K562 (cell line): ENCODE data around the gene PTPN11. TPM values are rescaled to one million over a fixed set of nuclear protein-coding genes. Genes with fewer than 3 reads are reported as not detected.

Experiments used
- BDP1 ChIP-seq: IDR thresholded peaks from 3 replicates; pipeline ENCODE4 v1.6.1; 2011; ENCODE audit not compliant: insufficient read length, insufficient read depth
- CREBBP ChIP-seq: IDR thresholded peaks from one replicate; pipeline ENCODE4 v1.6.1; 2012; ENCODE audit warnings: low read depth, mild to moderate bottlenecking, control low read depth, inconsistent platforms, low read length
- HNRNPL ChIP-seq: fragments of 200-400 bp; formaldehyde crosslinking; IDR thresholded peaks from 2 replicates; pipeline ENCODE4 v1.6.1; 2017; ENCODE audit warnings: low read depth, mild to moderate bottlenecking, low read length
- NONO ChIP-seq, 2 experiments: fragments of 200-400 bp in 1 of 2; fragments of 450-650 bp in 1 of 2; formaldehyde crosslinking in 1 of 2; IDR thresholded peaks; 2 replicates each; pipeline ENCODE4 v1.6.1; 2017; ENCODE audit warnings: low read depth in 2 of 2, mild to moderate bottlenecking in 2 of 2, moderate library complexity in 2 of 2, low read length in 1 of 2
- POLR2G ChIP-seq: fragments of 200-400 bp; formaldehyde crosslinking; IDR thresholded peaks from 2 replicates; pipeline ENCODE4 v1.6.1; 2017; ENCODE audit warnings: low read depth, mild to moderate bottlenecking, antibody characterized with exemption, low read length, moderate library complexity
- RBM39 ChIP-seq: fragments of 200-400 bp; formaldehyde crosslinking; optimal IDR thresholded peaks from 2 replicates; pipeline ENCODE3; 2018; ENCODE audit warnings: low read depth, low read length
- RCOR1 ChIP-seq, 2 experiments: IDR thresholded peaks; 2 replicates each; pipeline ENCODE4 v1.6.1; 2012; ENCODE audit warnings: low read depth in 2 of 2, low read length in 2 of 2, borderline replicate concordance in 1 of 2, improper control_type of control experiment in 1 of 2
- TBL1XR1 ChIP-seq, 2 experiments: IDR thresholded peaks; 2 replicates each; pipeline ENCODE4 v1.6.1; 2012; ENCODE audit warnings: improper control_type of control experiment in 2 of 2, low read length in 2 of 2, mild to moderate bottlenecking in 1 of 2
- XRCC5 ChIP-seq: fragments of 200-400 bp; formaldehyde crosslinking; IDR thresholded peaks from 2 replicates; pipeline ENCODE4 v1.6.1; 2017; ENCODE audit warnings: low read depth, mild to moderate bottlenecking, low read length
- ZNF12 ChIP-seq: sonication (generic); formaldehyde crosslinking; IDR thresholded peaks from 2 replicates; pipeline ENCODE4 v1.4.0; 2020; ENCODE audit warnings: mild to moderate bottlenecking, missing genetic modification reagents
- polyA plus RNA-seq, 8 experiments: library from polyadenylated mRNA; depleted of rRNA in 4 of 8; stranded (reverse) in 5 of 8; unstranded in 3 of 8; fragments of >200 nt; fragmentation: Nextera tagmentation in 2 of 8; fragmentation: Illumina TruSeq in 1 of 8; extraction: Ambion mirVana in 2 of 8; extraction: Trizol in 1 of 8; gene quantifications; 2 replicates each; pipeline versions ENCODE4 v1.2.1 to v1.2.3, GENCODE V29; 2011 to 2014; ENCODE audit warnings: inconsistent platforms in 1 of 8, missing spikeins in 1 of 8
- total RNA-seq, 7 experiments: library from RNA; depleted of rRNA in 6 of 7; stranded (reverse); fragments of >200 nt in 6 of 7; fragmentation: Illumina TruSeq in 2 of 7; extraction: Trizol in 2 of 7; gene quantifications; 2 replicates each; pipeline versions ENCODE4 v1.2.1 to v1.2.3, GENCODE V29; 2011 to 2021; ENCODE audit warnings: low replicate concordance in 1 of 7
- TF ChIP-seq, protein P1 (sequence below): fragments of 250-450 bp; sonication (Bioruptor Pico); IDR thresholded peaks from 2 replicates; pipeline ENCODE4 v1.4.0; 2020; ENCODE audit warnings: mild to moderate bottlenecking, moderate library complexity, borderline replicate concordance
- TF ChIP-seq, protein P2 (sequence below): fragments of 250-450 bp; sonication (Bioruptor Pico); IDR thresholded peaks from 2 replicates; pipeline ENCODE4 v1.8.0; 2022; ENCODE audit warnings: inconsistent platforms
- TF ChIP-seq, protein P3 (sequence below): sonication (generic); formaldehyde crosslinking; IDR thresholded peaks from 2 replicates; pipeline ENCODE4 v1.8.0; 2022; ENCODE audit warnings: mild to moderate bottlenecking, low read depth, missing genetic modification reagents
- TF ChIP-seq, protein P4 (sequence below): fragments of 200-800 bp; sonication (Bioruptor generic); IDR thresholded peaks from 2 replicates; pipeline ENCODE4 v1.6.1; 2017; ENCODE audit warnings: missing genetic modification characterization, missing compliant biosample characterization

Gene PTPN11
- total and polyA plus RNA-seq, 9 of the 15 experiments (the other 6 are each of a cell fraction or from before 2014, with no cell fraction given) = 22.5 to 126 (median 79.7) TPM

DNA sequence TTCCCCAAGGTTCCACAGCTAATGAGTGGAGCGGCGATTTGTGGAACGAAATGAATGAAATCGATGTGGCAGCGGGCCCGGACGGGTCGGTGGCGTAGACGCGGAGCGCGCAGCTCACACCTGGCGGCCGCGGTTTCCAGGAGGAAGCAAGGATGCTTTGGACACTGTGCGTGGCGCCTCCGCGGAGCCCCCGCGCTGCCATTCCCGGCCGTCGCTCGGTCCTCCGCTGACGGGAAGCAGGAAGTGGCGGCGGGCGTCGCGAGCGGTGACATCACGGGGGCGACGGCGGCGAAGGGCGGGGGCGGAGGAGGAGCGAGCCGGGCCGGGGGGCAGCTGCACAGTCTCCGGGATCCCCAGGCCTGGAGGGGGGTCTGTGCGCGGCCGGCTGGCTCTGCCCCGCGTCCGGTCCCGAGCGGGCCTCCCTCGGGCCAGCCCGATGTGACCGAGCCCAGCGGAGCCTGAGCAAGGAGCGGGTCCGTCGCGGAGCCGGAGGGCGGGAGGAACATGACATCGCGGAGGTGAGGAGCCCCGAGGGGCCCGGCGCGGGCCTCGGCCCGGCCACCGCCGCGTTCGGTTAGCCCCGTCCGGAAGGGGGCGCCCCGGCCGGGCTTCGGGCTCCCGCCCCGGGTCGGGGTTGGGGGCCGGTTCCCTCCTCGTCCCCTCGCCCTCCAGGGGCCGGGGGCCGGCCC is at the start of gene PTPN11 (continued):
- TF ChIP-seq, protein P1, sequence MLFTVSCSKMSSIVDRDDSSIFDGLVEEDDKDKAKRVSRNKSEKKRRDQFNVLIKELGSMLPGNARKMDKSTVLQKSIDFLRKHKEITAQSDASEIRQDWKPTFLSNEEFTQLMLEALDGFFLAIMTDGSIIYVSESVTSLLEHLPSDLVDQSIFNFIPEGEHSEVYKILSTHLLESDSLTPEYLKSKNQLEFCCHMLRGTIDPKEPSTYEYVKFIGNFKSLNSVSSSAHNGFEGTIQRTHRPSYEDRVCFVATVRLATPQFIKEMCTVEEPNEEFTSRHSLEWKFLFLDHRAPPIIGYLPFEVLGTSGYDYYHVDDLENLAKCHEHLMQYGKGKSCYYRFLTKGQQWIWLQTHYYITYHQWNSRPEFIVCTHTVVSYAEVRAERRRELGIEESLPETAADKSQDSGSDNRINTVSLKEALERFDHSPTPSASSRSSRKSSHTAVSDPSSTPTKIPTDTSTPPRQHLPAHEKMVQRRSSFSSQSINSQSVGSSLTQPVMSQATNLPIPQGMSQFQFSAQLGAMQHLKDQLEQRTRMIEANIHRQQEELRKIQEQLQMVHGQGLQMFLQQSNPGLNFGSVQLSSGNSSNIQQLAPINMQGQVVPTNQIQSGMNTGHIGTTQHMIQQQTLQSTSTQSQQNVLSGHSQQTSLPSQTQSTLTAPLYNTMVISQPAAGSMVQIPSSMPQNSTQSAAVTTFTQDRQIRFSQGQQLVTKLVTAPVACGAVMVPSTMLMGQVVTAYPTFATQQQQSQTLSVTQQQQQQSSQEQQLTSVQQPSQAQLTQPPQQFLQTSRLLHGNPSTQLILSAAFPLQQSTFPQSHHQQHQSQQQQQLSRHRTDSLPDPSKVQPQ (CRISPR knock-in tag) = no peak
- TF ChIP-seq NONO (IDR thresholded peaks at IDR 0.05; ENCODE audit: low read depth in 2 of 2, low read length in 1 of 2) = peak; percentile 74 to 78; a peak in 3 of 4 replicates
- TF ChIP-seq TBL1XR1 (IDR thresholded peaks at IDR 0.05; ENCODE audit: low read length in 2 of 2) = peak in 1 of 2 experiments; percentile 80; a peak in 2 of 4 replicates
- TF ChIP-seq ZNF12 (CRISPR knock-in tag) = no peak; the same call in 1 of the 2 replicates
- no peak for TF ChIP-seq BDP1
- TF ChIP-seq, protein P2, sequence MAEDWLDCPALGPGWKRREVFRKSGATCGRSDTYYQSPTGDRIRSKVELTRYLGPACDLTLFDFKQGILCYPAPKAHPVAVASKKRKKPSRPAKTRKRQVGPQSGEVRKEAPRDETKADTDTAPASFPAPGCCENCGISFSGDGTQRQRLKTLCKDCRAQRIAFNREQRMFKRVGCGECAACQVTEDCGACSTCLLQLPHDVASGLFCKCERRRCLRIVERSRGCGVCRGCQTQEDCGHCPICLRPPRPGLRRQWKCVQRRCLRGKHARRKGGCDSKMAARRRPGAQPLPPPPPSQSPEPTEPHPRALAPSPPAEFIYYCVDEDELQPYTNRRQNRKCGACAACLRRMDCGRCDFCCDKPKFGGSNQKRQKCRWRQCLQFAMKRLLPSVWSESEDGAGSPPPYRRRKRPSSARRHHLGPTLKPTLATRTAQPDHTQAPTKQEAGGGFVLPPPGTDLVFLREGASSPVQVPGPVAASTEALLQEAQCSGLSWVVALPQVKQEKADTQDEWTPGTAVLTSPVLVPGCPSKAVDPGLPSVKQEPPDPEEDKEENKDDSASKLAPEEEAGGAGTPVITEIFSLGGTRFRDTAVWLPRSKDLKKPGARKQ (CRISPR knock-in tag) = no peak
- no peak for TF ChIP-seq CREBBP
- peak in 1 of 2 experiments; percentile 17; a peak in 1 of 4 replicates for TF ChIP-seq RCOR1 (IDR thresholded peaks at IDR 0.05; ENCODE audit: borderline replicate concordance in 1 of 2, low read depth in 2 of 2, low read length in 2 of 2)
- TF ChIP-seq POLR2G = peak; percentile 94
- TF ChIP-seq, protein P3, sequence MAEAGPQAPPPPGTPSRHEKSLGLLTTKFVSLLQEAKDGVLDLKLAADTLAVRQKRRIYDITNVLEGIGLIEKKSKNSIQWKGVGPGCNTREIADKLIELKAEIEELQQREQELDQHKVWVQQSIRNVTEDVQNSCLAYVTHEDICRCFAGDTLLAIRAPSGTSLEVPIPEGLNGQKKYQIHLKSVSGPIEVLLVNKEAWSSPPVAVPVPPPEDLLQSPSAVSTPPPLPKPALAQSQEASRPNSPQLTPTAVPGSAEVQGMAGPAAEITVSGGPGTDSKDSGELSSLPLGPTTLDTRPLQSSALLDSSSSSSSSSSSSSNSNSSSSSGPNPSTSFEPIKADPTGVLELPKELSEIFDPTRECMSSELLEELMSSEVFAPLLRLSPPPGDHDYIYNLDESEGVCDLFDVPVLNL = no peak
- TF ChIP-seq, protein P4, sequence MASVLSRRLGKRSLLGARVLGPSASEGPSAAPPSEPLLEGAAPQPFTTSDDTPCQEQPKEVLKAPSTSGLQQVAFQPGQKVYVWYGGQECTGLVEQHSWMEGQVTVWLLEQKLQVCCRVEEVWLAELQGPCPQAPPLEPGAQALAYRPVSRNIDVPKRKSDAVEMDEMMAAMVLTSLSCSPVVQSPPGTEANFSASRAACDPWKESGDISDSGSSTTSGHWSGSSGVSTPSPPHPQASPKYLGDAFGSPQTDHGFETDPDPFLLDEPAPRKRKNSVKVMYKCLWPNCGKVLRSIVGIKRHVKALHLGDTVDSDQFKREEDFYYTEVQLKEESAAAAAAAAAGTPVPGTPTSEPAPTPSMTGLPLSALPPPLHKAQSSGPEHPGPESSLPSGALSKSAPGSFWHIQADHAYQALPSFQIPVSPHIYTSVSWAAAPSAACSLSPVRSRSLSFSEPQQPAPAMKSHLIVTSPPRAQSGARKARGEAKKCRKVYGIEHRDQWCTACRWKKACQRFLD (CRISPR knock-in tag) = 0 out of 2 replicates have a peak, but pooled peaks have one; percentile 24
- no peak for TF ChIP-seq RBM39
- TF ChIP-seq XRCC5 = no peak
- TF ChIP-seq HNRNPL = no peak
